Upper lobe of right lung (tissue), 1 donor: Measurements from ENCODE around the gene DHX40. TPM values are rescaled to one million over a fixed set of nuclear protein-coding genes. Genes with fewer than 3 reads are reported as not detected.

Source experiments
- ATAC-seq: fragments of 200-7000 bp; cut with Tn5 transposase; one replicate; pipeline ENCODE4 v1.9.1; 2020; ENCODE audit warnings: mild to moderate bottlenecking, moderate library complexity
- DNase-seq: peaks from one replicate; pipeline ENCODE4 v3.0.0-alpha.2; 2020
- H3K27ac ChIP-seq: fragments of 200-600 bp; one replicate; pipeline ENCODE4 v1.8.0; 2022
- H3K27me3 ChIP-seq: fragments of 200-600 bp; one replicate; pipeline ENCODE4 v1.8.0; 2022; ENCODE audit warnings: mild to moderate bottlenecking
- H3K36me3 ChIP-seq: fragments of 200-600 bp; one replicate; pipeline ENCODE4 v1.8.0; 2022
- H3K4me1 ChIP-seq: fragments of 200-600 bp; one replicate; pipeline ENCODE4 v1.8.0; 2022
- H3K4me3 ChIP-seq: fragments of 200-600 bp; one replicate; pipeline ENCODE4 v1.8.0; 2022; ENCODE audit warnings: mild to moderate bottlenecking
- H3K9me3 ChIP-seq: fragments of 200-600 bp; one replicate; pipeline ENCODE4 v1.8.0; 2022
- intact Hi-C: fragments of 100-400 bp; cut with DNase I; formaldehyde crosslinking; loops from one replicate; pipeline ENCODE4 v1.11.0; 2022
- total RNA-seq: library from RNA; stranded (reverse); fragmentation: NEBNext Ultra II Directional; extraction: Animal tissue kit (Norgen Biotek cat#: 25700); gene quantifications from one replicate; pipeline ENCODE4 v1.2.1, GENCODE V29; 2021
- TF ChIP-seq, protein P1 (sequence below): fragments of 200-600 bp; IDR thresholded peaks from one replicate; pipeline ENCODE4 v1.8.0; 2022; ENCODE audit warnings: antibody characterized with exemption
- donor health status: DM: no; HTN: yes; CAD: no; lungs with severe emphysema.

The DHX40 gene
- total RNA-seq, 1 donor from 2014 or later: 25.0 TPM

DNA sequence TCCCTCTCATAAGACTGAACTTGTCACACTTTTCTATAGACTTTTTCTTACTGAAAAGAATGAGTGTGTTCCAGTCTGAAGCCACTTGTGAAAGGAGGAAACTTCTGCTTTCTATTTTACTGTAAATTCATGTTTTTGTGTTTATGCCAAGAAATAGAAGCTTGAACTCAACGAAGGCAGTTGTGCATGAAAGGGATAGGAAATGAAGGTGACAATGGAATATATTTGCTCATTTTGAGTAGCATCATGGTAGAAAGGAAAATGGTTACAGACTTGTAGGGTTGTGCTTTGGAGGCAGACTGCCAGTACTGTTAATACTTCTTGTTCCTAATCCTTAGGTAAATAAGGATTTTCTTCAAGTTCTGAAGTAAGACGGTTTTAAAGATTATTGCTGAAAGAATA is 62.4 kb downstream of the DHX40 start:
- no peak for DNase-seq
- Histone ChIP-seq H3K4me3 (no peak overlapping the region), H3K36me3 (no peaks in the 10 kb centered on the region), H3K27me3 (no peaks in the 10 kb centered on the region), H3K27ac (peak overlapping the region; percentile 14), H3K9me3 (no peaks in the 10 kb centered on the region), H3K4me1 (peaks cover 65% of the 10 kb centered on the region)
- ATAC-seq: peak; percentile 10
- TF ChIP-seq, protein P1, sequence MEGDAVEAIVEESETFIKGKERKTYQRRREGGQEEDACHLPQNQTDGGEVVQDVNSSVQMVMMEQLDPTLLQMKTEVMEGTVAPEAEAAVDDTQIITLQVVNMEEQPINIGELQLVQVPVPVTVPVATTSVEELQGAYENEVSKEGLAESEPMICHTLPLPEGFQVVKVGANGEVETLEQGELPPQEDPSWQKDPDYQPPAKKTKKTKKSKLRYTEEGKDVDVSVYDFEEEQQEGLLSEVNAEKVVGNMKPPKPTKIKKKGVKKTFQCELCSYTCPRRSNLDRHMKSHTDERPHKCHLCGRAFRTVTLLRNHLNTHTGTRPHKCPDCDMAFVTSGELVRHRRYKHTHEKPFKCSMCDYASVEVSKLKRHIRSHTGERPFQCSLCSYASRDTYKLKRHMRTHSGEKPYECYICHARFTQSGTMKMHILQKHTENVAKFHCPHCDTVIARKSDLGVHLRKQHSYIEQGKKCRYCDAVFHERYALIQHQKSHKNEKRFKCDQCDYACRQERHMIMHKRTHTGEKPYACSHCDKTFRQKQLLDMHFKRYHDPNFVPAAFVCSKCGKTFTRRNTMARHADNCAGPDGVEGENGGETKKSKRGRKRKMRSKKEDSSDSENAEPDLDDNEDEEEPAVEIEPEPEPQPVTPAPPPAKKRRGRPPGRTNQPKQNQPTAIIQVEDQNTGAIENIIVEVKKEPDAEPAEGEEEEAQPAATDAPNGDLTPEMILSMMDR: no peak
- intact Hi-C loops: no loop called here

DNA sequence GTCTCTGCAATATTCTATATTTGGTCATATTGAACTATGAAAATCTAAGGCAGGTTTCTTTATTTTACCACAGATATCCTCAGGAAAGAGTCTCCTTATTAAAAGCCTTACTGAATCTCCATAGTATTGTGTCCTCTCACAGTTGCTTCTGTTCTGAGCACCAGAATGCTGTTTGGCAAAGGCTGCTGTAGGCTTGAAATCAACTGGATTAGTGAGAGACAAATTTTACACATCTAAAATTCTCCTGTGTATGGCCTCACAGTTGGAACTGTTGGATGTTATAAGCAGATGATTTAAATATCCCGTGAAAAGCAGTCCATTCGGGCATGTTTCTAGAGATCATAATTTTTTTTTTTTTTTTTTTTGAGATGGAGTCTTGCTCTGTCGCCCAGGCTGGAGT is 63.8 kb downstream of the DHX40 start:
- Histone ChIP-seq H3K27me3 (no peaks in the 10 kb centered on the region), H3K4me3 (no peak overlapping the region), H3K4me1 (peaks cover 57% of the 10 kb centered on the region), H3K9me3 (no peaks in the 10 kb centered on the region), H3K27ac (no peak overlapping the region), H3K36me3 (no peaks in the 10 kb centered on the region)
- ATAC-seq (no peak), DNase-seq (no peak)
- TF ChIP-seq, protein P1: no peak
- intact Hi-C loops: no loop called here

DNA sequence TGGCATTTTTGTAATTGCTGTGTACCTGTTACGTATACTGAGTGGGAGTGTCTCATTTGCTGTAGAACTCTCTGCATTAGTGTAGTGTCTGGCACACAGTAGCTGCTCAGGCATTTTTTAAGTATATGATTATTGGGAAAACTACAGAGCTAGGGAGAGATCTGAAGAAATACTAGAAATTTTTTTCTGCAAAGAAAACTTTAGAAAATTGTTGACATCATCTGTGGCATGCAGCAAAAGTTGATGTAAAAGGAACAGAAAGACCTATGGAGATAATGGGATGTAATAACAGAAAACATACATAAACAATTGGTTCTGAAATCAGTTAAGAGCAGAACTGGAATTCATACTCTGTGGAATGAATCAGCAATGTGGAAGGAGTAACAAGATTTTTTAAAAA is 65.9 kb downstream of the DHX40 start:
- no peak overlapping the region for H3K4me3 ChIP-seq
- ATAC-seq (no peak), DNase-seq (no peak)
- TF ChIP-seq, protein P1: no peak
- peaks cover 55% of the 10 kb centered on the region for H3K4me1 ChIP-seq
- no peaks in the 10 kb centered on the region for H3K36me3 ChIP-seq
- no peaks in the 10 kb centered on the region for H3K9me3 ChIP-seq
- no peaks in the 10 kb centered on the region for H3K27me3 ChIP-seq
- intact Hi-C loops: no loop called here
- H3K27ac ChIP-seq: no peak overlapping the region

DNA sequence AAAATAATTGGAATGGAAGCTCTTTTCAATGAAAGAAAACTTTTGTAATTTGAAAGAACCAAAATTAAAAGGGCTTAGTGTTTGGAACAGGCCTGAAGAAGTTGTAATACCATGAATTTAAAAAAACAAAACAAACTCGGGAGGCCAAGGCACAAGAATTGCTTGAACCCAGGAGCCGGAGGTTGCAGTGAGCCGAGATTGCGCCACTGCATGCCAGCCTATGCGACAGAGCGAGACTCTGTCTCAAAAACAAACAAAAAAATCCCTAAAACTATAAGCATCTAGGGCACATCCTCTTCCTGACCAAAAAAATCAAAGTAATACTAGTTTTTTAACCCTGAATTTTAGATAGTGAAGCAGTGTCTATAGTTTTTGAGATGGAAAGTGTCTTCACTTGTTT is 67.0 kb downstream of the DHX40 start:
- intact Hi-C loops: no loop called here
- Histone ChIP-seq H3K4me3 (no peak overlapping the region), H3K9me3 (no peaks in the 10 kb centered on the region), H3K27ac (no peak overlapping the region), H3K4me1 (peaks cover 47% of the 10 kb centered on the region), H3K36me3 (no peaks in the 10 kb centered on the region), H3K27me3 (no peaks in the 10 kb centered on the region)
- TF ChIP-seq, protein P1: no peak
- ATAC-seq (no peak), DNase-seq (no peak)

DNA sequence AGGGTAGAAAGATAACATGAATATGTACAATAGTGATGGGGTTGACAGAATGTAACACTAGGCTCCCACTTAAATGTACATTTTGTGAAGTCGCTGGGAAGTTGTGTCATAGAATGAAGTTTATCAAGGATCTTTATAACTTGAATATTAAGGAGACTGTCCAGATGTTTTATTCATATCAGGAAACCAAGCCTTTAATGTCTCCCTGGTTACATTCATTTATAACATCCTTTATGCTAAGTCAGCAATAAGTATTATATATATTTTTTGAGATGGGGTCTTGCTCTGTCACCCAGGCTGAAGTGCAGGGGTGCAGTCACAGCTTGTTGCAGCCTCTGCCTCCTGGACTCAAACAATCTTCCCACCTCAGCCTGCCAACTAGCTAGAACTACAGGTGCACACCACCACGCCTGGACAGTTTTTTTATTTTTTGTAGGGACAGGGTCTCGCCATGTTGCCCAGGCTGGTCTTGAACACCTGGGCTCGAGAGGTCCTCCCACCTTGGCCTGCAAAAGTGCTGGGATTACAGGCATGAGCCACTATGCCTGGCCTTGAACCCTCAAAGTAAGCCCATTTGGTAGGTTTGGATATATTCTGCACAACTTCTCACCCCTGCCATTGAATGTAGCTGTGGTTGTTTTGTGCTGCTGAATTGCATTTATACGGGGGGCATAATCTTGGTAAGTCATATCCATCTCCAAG is 68.4 kb downstream of the DHX40 start:
- Histone ChIP-seq H3K4me1 (peaks cover 35% of the 10 kb centered on the region), H3K27ac (no peak overlapping the region), H3K36me3 (no peaks in the 10 kb centered on the region), H3K4me3 (no peak overlapping the region), H3K27me3 (no peaks in the 10 kb centered on the region), H3K9me3 (no peaks in the 10 kb centered on the region)
- intact Hi-C loops: no loop called here
- no peak for DNase-seq
- no peak for ATAC-seq
- TF ChIP-seq, protein P1: no peak
